GM19467 (cell line): ENCODE results near the gene PPP6R1.

Experiments used
- ATAC-seq: cut with Tn5 transposase; IDR thresholded peaks from one replicate; pipeline ENCODE4 v1.9.1; 2021; ENCODE audit warnings: mild to moderate bottlenecking, moderate library complexity; ENCODE audit not compliant: unreplicated experiment

Gene PPP6R1

GRCh38 chr19:55261671-55262126 lies 2.9 kb upstream of the PPP6R1 start:
- no peak for ATAC-seq

- ATAC-seq: no peak
These were observed 858 bp upstream of the PPP6R1 start for GRCh38 chr19:55259540-55260210.

DNA sequence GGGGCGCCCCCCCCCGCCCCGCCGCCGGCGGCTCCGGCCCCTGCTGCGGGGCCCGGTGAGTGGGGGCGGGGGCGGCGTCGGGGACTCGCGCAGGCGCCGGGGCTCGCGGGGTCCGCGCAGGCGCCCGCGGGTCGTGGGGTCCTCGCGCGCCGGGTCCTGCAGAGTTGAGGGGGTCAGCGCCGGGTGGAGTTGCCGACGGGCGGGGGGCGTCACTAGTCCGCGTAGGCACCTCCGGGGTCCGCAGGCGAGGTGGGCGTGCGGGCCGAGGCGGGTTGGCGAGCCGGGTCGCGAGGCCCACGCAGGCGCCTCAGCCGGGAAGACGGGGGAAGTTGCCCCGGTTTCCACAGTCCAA lies 365 bp downstream of the PPP6R1 start:
- peak; percentile 1 for ATAC-seq

DNA sequence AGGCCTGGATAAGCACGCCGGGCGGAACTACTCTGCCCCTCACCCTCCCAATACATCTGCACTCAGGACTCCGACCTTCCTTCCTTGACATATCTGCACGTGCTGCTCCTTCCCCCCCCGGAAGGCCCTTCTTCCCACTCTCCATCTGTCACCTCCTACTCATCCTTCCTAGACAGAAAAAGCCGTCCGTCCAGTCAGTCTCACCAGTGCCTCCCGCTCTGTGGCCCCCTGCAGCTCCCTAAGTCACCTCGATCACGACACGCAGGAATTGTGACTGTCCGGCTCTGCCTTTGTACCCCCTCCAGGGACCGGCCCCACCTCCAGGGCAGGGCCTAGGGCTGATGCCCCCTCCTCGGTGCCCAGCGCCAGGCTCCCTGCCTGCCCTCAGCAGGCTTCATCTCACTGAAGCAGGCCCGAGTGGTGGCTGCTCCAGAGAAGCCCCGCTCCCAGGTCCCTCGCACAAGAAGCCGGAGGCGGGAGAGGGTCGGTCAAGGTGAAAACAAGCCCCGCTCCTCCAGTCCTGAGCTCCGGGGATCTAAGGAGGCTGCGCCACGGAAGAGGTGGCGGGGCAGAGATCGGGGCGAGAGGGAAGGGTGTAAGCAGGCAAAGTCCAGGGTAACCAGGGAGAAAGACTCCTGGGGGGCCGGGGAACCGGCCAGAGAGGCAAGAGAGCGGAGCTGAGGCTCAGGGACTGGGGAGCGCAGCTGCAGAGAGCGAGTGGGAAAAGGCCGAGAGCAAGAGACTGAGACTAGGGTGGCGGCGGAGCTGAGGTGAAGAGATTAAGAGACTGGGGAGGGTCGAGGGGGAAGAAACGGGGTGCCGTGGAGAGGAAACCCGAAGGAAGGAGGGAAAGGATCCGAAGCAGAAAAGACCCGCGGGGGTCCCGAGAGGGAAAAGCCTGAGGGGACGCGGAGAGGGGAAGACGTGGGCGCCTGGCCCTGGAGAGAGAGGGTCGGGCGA lies 1.1 kb downstream of the PPP6R1 start:
- no peak for ATAC-seq

DNA sequence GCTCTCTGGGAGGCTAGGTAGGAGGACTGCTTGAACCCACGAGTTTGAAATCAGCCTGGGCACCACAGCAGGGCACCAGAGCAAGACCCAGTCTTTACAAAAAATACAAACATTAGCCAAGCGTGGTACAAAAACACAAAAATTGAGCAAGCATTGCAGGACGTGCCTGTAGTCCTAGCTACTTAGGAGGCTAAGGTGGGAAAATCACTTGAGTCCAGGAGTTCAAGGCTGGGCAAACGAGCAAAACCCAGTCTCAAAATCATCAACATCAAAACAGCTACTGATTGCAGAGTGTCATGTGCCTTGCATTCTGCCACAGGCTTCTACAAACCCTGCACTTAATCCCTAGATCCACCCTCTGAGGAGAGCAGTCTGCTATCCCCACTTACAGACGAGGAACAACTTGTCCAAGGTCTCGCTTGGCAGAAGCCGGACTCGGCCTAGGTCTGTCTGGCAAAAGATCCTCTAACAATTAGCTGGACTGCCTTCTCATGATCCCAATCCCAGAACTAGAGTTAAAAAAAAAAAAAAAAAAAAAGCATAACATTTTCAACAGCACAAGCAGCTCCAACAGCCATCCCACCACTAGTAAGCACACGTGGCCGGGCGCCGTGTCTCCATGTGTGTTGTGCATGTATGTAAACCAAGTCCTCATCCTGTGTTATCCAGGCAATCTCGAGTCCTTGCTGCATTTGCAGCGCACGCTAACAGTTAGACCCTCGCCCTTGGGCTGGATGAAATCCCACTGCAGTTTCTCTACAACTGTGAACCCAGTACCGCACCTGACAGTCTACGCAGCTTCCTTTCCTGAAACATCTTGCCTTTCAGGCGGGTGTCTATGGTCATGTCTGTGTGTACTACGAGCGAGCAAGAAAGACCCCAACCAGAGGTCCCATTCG lies 2.0 kb downstream of the PPP6R1 start:
- no peak for ATAC-seq

- ATAC-seq: no peak
These were observed 3.0 kb downstream of the PPP6R1 start for GRCh38 chr19:55255618-55256423.

GRCh38 chr19:55254625-55254977 lies 4.2 kb downstream of the PPP6R1 start:
- ATAC-seq: no peak

DNA sequence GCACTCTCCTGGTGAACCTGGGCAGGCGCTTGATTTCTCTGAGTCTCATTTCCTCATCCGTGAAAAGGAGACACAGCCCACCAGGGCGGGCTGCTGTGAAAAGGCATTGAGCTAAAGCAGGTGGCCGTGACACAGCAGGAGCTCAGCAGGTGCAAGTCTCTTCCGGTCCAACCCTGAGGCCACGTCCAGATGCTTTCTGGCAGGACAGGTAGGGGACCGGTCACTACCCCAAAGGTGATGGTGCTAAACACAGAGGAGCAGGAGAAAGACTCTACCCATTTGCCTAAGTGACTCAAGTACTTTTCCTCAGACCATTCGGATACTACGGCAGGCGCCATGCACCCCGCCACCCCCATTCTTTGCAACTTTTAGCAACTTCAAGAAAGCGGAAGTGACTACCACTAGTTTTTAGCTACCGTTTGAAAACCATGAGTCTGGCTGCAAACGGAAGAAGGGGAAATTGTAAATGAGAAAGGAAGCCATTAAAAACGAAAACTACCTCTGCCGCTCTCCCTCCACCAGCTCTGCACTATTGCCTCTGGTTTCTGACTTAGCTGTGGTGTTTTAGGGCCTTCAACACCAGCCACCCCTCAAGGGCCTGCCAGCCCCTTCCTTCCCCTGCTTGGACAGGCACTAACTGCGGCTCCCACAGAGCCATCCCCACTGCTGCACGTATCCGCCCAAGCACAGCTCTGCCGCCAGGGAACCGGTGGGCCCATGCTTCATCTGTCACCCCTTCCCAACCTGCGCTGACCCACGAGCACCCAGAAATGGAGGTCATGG lies 4.8 kb downstream of the PPP6R1 start:
- no peak for ATAC-seq

DNA sequence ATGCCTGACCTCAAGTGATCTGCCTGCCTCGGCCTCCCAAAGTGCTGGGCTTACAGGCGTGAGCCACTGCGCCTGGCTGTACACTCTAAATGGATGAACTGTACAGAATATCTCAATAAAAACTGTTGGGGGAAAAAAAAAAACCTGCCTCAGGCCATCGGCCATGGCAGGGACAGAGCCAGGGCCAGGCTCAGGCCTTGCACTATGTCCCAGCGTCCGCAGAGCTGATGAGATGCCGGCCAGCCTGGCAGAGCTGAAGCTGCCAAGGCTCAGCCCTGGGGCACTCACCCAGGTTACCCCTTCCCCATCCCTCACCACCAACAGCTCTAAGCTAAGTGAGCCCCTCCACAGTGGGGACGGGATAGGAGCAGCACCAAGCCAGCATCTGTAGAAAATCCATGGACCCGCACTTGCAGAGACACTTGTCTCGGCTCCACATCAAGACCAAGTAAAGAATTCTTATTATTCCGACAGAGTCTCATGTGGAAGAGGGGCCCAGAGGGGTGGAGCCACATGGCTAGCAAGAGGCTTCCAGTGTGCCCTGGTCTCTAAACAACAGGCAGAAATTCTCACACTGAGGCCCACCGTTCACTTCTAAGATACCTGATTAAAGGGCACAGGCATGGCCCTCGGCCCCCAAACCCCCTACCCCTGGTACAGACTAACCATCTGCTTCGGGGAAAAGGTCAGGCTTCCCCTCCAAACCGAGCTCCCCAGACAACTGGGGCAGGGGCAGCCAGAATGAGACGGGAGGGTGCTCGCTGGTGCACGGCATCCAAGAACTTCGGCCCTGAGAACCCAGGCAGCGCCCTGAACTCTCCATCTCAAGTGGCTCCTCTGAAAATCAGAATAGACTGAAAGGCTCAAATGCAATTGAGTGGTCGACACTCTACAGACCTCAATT lies 5.8 kb downstream of the PPP6R1 start:
- ATAC-seq: no peak

DNA sequence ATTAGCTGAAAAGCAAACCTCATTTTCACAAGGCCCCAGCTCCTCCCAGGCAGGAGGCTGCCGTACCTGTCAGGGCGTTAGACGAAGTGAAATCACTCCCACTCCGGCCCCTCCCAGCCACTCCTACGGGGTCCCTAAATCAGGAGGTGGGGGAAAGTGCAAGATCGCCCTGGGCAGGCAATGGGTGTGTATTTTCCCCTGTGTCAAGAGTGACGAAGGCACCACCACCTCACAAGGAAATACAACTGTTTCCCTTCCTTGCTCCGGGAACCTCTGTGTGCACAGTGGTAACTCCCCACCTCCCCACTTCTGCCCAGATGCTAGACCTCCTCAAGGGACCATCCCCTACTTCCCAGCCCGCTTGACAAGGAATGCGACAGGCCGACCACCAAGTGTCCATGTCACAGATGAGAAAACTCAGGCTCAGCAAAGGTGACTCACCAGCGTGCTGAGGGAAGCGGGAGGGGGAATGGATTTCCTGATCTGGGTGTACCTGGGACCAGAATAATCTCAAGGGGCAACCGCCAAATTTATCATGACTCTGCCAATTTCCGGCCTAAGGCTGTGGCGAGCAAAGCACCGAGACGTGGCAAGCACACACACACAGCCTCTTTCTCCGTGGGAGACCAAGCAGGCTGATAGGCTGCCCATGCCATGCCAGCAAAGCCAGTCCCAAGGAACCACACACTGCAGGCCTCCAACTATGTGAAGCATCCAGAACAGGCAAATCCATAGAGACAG lies 7.3 kb downstream of the PPP6R1 start:
- no peak for ATAC-seq

DNA sequence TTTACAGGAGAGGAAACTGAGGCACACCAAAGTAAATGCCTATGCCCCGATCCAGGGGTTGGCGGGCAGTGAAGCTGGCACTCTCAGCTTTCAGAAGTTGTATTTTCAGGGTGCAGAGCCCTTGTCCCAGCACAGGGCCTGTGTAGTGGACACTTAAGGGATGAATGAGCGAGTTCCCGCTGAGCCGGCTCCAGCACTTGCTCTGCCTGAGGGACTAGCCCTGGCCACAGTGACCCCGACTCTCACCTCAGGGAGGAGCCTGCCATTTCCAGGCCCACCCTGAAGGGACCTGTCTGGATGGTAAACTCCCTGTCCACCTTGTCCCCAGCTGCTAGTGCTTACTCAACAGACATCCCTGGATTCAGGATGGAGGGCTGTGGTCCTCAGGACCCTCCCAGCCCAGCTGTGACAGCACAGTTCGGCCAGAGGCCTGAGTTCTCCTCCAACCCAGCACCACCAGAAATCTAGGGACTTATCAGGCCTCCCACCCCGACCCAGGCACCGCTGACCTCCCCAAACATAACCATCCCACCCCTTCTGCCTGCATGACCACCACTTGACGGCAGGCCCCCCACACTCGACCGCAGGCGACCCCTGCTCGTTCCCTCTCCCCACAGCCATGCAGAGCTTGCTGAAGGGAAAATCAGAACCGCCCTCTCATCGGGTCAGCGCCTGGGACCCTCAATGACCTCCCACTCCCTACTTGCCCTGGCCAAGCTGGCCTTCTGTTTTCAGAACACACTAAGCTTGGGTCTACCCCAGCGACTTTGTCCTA lies 8.4 kb downstream of the PPP6R1 start:
- no peak for ATAC-seq

- no peak for ATAC-seq
These were observed 9.0 kb downstream of the PPP6R1 start for GRCh38 chr19:55249841-55250240.

GRCh38 chr19:55248704-55249103 lies 10.1 kb downstream of the PPP6R1 start:
- ATAC-seq: no peak

DNA sequence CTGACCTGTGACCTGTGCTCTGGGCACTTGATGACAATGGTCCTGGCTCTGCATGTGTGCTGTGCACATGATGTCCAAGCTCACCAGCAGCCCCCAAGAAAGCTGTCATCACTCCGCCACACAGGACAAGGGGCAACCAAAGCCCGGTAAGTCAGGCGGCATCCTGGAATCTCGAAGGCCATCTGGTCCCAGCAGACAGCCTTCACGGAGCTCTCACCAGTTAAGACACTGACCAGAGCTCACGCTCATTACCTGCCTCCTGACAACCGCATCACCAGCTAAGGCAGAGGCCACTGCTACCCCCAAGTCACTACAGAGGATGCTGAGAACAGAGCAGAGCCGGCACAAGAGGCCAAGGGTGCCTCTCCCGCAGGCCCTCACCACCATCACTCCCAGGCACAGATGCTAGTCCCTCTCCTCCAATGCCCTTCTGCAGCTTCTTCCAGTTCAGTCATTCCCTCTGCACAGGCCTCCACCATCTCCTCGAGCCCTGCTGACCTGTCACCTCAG lies 10.6 kb downstream of the PPP6R1 start:
- no peak for ATAC-seq

GRCh38 chr19:55247621-55248099 lies 11.2 kb downstream of the PPP6R1 start:
- no peak for ATAC-seq

- no peak for ATAC-seq
These were observed 12.1 kb downstream of the PPP6R1 start for GRCh38 chr19:55246462-55247451.
